ENCODE measurements around the gene WDSUB1.

Gene WDSUB1

GRCh38 chr2:159262904-159263303, 23.6 kb downstream of the WDSUB1 start:
- no peak for DNase-seq

GRCh38 chr2:159262226-159262625, 24.3 kb downstream of the WDSUB1 start:
- DNase-seq: no peak

- no peak for DNase-seq
Observed at GRCh38 chr2:159256159-159256558, 30.3 kb downstream of the WDSUB1 start.

DNA sequence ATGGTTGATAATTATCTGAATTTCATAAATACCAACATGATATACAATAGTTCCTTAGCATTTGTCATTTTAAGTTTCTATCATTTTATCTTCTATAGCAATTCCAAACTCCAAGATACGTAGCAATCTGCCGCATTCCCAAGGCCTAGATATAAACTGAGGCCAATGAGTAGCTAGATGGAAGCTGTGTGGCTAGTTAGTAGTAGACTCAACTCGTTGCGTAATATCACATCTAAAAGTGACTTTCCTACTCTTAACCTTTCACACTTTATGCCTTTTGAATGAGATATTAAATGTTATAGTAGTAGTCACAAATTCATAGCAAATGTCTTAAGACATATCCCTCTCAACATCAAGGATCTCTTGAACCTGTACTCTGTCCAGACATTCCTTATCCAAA, 33.6 kb downstream of the WDSUB1 start:
- DNase-seq: no peak

- DNase-seq: no peak
Observed at GRCh38 chr2:159251296-159252173, 35.0 kb downstream of the WDSUB1 start.

GRCh38 chr2:159249990-159250715, 36.4 kb downstream of the WDSUB1 start:
- DNase-seq: peak; percentile 52

GRCh38 chr2:159246325-159246988, 40.0 kb downstream of the WDSUB1 start:
- DNase-seq: no peak

DNA sequence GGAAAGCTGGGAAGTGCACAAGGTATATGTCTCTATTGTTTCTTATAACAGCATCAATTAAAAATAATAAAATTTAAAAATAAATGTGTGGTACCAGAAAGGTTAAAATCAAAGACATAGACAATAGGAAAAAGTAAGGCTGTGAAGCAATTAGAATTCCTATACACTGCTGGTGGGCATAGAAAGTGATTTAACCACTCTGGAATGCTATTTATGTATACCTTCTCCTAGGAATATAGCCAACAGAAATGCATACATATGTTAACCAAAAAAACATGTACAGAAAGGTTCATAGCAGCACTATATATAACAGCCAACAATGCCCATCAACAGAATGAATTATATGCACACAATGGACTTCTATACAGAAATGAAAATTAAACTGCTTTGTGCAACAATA, 43.0 kb downstream of the WDSUB1 start:
- no peak for DNase-seq

DNA sequence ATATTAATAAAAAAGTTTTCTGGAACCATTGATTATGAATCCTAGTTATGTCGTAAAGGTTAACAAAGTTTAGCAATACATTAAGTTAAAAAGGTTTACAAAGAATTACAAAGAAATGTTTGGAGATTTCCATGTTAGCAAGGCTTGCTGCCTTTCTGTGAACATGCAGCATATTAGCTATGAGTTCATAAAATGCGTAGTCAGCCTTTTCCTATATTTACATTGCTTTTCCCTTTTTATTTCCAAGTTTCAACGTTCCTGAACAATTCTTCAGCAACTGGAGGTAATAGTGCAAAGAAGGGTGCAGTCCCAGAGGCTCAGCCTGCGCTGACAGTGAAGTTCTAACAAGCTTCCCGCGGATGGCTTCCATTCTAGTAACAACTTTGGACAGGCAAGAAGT, 51.6 kb downstream of the WDSUB1 start:
- no peak for DNase-seq

GRCh38 chr2:159232456-159233170, 53.9 kb downstream of the WDSUB1 start:
- DNase-seq: no peak

GRCh38 chr2:159230145-159230877, 56.2 kb downstream of the WDSUB1 start:
- no peak for DNase-seq

DNA sequence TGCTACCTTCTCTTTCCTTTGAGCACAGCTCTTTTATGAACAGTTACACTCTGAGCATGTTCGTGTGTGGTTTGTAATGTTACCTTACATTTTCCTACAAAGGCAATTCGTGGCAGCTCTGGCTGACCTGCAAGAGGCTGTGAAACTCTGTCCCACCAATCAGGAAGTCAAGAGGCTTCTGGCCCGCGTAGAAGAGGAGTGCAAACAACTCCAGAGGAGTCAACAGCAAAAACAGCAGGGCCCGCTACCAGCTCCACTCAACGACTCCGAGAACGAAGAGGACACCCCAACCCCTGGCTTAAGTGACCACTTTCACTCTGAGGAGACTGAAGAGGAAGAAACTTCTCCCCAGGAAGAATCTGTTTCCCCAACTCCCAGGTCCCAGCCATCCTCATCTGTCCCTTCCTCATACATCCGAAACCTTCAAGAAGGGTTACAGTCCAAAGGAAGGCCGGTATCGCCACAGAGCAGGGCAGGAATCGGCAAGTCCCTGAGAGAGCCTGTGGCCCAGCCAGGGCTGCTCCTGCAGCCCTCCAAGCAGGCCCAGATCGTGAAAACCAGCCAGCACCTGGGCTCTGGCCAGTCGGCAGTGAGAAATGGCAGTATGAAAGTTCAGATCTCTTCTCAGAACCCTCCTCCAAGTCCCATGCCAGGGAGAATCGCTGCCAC, 56.9 kb downstream of the WDSUB1 start:
- DNase-seq: no peak

DNA sequence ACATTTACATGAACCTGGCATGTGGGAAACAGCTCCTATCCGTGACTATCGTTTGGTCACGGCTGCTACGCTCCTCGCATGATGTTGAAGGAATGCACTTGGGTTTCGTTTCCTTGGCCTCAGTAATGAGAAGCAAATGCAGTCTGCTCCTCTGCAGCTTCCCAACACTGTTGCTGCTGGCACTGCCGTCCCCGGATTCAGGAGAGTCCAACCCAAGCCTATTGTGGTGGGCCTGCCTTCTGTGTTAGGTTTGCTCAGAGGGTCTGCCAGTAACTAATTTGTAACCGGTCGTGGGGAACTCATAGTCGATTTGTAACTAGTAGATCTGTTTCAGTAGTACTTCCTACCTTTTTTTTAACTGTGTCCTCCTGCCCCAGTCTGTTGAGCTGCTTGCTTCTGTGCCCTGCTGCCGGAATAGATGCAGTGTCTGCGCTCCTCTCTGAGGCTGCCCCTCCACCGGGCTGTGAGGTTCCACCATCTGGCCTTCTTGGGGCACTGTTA, 58.4 kb downstream of the WDSUB1 start:
- DNase-seq: no peak

DNA sequence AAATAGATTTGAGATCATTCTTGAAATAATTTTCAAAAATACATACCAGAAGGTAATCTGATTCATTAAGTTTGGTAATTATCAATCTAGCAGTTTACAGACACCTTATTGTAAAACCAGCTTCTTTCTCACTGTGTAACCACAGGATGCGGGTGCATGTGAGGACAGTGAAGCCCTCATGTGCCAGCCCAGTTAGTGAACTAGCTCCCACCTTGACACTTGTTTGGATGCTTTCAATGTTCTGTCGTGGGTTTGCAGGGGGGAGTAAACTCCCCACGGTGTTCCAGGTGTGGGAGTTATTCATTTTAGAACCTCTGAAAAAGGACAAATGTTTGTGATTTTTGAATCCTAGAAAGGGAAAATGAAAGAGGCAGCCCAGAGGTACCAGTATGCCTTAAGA, 59.0 kb downstream of the WDSUB1 start:
- DNase-seq: no peak

DNA sequence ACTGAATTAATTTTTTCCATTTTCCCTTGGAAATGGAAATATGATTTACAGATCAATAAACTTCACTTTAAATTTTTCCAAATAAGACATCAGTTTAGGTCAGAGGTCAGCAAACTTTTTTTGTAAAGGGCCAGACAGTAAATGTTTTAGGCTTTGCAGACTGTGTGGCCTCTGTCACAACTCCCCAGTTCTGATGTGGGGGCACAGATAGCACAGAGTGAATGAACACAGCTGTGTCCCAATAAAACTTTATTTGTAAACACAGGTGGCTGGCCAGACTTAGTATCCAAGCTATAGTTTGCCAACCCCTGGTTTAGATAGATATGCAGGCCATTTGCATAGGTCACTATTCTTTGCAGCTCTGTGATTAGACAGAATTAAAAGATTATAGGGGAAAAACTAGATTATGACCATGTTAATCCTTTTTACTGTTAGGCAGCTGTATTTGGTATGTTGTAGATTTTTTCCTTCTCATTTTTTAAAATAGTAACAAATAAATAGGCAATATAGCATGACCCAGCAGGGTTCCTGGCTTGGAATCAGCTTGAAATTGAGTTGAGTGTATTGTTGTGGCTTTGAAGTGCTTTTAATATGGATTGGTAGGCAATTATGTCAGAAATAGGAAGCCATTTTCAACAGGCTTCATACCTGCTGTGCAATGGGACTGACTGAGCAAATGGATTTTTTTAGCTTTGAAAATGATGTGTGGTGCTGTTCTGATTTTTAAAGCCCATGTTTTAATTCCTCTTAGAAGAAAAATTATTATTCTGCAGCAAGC, 59.7 kb downstream of the WDSUB1 start:
- no peak for DNase-seq

GRCh38 chr2:159226059-159226461, 60.4 kb downstream of the WDSUB1 start:
- DNase-seq: no peak

DNA sequence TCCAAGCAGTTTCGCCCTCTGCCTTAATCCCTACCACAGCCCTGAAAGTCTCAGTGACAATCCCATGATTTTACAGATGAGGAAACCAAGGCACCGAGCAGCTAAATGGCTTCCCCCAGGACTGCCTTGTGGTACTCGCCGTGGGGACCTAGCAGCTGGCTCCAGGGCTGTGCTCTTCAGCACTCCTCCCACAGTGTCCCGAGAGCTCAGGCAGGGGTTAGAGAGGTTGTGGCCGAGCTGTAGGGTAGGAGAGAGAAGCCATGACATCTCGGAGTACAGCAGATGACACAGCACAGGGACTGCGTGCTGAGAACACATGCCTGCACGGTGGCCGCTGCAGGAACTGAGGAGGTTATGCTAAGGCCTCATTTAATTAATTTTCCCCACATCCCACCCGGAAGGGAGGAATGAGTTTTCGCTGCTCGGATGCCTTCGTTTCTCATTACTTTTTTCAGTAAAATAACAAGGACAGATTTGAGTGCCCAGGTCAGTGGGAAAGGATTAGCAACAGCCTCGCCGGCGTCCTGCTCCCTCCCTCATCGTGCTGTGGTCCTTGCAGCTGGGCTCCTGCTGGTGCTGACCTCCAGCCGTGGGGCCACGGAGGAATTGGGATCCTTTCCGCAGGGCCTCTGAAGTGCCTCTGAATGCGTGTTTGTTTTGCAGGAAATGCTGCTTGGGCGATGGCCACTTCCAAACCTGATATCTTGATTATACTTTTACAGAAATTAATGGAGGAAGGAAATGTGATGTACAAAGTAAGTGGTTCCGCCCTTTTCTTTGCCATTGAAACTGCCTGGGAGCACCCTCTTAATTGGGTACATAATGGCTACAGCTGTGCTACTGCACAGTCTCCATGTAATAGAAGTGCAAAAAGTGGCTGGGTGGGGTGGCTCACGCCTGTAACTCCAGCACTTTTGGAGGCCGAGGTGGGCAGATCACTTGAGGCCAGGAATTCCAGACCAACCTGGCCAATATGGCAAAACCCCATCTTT, 61.2 kb downstream of the WDSUB1 start:
- DNase-seq: no peak

- no peak for DNase-seq
Observed at GRCh38 chr2:159224061-159224813, 62.3 kb downstream of the WDSUB1 start.

Data from NCI-H774 (cell line).